Eye (tissue), 1 donor: ENCODE measurements around the gene DOC2A.
A peak's percentile ranks its signal among the peaks of the same experiment; 100 is the strongest.

Source experiments
- DNase-seq: peaks from one replicate; pipeline ENCODE4 v3.0.0-alpha.2; 2015

The DOC2A gene

GRCh38 chr16:29987371-29988085 is 23.3 kb downstream of the DOC2A start:
- DNase-seq: no peak

- DNase-seq: no peak
These were observed 23.9 kb downstream of the DOC2A start for GRCh38 chr16:29986931-29987330.

GRCh38 chr16:29986231-29986630 is 24.6 kb downstream of the DOC2A start:
- DNase-seq: no peak

DNA sequence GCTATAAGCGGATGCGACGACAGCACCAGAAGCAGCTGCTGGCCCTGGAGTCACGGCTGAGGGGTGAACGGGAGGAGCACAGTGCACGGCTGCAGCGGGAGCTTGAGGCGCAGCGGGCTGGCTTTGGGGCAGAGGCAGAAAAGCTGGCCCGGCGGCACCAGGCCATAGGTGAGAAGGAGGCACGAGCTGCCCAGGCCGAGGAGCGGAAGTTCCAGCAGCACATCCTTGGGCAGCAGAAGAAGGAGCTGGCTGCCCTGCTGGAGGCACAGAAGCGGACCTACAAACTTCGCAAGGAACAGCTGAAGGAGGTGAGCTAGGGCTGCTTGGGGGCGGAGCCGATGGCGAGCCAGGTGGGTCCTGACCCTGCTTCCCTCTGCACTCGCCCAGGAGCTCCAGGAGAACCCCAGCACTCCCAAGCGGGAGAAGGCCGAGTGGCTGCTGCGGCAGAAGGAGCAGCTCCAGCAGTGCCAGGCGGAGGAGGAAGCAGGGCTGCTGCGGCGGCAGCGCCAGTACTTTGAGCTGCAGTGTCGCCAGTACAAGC is 25.5 kb downstream of the DOC2A start:
- DNase-seq: no peak

DNA sequence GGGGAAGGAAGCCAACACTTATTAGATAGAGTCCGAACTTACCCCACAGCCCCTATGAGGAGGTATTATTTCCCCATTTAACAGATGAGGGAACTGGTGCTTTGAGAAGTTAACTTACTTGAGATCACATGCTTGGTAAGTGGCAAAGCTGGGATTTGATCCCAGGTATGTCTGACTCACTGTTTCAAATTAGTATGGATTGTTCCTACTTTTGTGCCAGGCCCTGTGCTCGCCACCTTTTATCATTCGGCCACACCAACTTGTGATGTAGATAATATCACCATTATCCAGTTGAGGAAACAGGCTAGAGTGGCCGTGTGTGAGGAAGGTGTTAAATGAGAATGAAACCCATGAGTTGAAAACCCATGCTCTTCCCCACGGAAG is 26.1 kb downstream of the DOC2A start:
- DNase-seq: no peak

DNA sequence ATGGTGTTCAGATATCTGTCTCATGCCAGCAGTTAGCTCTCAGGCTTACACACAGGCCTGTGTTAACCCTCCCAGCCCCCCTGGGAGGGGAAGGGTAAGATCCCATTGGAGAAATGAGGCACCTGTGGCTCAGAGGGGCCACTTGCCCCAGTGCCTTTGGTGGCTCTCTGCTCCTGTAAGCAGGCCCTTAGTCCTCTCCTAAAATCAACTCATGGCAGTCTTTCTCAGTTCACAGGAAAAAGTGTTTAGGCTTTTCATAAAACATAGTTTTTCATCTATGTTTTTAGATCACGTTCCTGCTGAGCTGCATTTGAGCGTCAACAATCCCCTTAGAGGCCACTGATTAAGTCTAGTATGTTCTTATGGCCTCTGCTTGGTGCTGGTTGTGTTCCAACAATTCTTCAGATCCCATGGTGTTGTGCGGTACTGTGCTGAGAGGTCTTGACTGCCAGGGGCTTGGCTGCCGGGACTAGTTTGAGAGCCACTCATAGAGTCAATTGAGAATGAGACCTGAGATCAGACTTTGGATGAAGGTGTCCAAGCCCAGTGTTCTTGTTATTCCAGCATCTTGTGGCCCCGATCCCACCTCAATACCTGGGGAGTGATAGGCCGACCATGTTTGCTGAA is 26.6 kb downstream of the DOC2A start:
- DNase-seq: no peak

- DNase-seq: no peak
These were observed 27.2 kb downstream of the DOC2A start for GRCh38 chr16:29983420-29984136.

DNA sequence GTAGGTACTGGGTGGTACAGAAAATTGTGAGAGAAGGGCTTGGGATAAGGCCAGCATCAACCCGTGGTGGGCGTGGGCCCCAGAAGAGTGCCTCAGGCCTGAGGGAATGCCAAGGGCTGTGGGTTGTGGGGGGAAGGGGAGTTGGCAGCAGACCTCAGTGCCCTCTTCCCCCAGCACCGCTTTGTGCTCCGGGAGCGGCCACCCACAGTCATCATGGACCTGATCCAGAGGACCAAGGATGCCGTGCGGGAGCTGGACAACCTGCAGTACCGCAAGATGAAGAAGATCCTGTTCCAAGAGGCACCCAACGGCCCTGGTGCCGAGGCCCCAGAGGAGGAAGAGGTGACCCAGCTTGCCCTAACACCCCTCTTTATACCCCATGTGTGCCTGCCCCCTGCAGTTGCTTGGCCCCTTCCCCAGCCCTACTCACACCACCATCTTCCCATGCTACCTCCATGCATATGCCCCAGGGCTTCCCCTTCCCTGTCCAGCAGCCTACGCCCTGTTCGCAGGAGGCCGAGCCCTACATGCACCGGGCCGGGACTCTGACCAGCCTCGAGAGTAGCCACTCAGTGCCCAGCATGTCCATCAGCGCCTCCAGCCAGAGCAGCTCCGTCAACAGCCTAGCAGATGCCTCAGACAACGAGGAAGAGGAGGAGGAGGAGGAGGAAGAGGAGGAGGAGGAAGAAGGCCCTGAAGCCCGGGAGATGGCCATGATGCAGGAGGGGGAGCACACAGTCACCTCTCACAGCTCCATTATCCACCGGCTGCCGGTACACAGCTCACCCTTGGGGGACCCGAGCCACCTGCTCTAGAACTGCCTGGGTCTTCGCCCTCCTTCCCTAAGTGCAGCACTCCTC is 28.0 kb downstream of the DOC2A start:
- DNase-seq: no peak

- DNase-seq: no peak
These were observed 32.1 kb downstream of the DOC2A start for GRCh38 chr16:29978564-29979270.

- DNase-seq: no peak
These were observed 32.7 kb downstream of the DOC2A start for GRCh38 chr16:29978081-29978480.

- no peak for DNase-seq
These were observed 33.6 kb downstream of the DOC2A start for GRCh38 chr16:29977063-29977825.

GRCh38 chr16:29975811-29976511 is 34.9 kb downstream of the DOC2A start:
- no peak for DNase-seq

DNA sequence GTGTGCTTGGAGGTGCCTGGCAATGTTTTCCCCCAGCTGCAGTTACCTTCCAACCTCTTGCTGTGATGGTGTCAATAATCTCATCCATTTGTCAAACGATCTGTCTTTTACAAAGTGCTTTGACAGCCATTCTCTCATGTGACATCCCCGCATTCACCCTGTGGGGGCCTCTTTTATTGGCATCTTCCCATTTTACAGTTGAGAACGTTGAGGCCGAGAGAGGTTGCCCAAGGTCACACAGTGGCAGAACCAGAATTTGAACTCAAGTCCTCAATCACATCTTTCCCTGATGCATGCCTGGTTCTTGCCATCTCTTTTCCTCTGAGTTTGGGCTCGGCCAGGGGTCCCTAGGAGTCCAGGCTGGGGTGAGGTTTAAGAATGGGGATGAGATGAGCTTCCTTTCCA is 35.7 kb downstream of the DOC2A start:
- DNase-seq: no peak

DNA sequence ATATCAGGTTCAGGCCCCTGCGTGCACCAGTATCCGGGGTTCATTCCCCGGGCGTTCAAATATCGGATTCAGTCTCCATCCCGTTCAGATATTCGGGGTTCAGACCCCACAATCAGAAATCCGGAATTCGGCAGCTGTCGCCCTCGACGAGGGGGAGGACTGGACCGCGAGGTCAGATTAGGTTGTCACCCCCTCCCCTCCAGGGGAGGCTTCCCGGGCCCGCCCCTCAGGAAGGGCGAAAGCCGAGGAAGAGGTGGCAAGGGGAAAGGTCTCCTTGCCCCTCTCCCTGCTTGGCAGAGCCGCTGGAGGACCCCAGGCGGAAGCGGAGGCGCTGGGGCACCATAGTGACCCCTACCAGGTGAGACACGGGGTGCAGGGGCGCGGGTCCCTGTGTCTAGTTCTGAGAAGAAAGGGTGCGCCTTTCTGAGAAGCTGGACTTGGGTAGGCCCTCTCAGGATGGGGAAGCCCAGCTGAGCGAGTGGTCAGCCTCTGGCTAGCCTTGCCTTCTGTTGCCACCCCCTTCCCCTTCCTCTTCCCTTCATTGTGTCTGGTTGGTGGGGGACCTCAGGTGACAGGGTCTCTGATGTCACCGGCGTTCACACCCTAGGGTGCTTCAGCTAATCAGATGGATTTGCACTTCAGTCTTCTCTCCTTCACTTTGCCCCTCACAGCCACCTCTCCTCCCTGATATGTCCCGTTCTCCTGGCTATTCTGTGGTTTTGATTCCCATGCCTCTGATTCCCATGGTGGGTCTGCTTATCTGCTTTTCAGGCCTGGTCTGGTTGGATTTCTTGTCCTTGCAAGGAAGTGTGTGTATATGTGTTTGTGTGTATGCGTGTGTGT is 36.3 kb downstream of the DOC2A start:
- peak; percentile 31 for DNase-seq

DNA sequence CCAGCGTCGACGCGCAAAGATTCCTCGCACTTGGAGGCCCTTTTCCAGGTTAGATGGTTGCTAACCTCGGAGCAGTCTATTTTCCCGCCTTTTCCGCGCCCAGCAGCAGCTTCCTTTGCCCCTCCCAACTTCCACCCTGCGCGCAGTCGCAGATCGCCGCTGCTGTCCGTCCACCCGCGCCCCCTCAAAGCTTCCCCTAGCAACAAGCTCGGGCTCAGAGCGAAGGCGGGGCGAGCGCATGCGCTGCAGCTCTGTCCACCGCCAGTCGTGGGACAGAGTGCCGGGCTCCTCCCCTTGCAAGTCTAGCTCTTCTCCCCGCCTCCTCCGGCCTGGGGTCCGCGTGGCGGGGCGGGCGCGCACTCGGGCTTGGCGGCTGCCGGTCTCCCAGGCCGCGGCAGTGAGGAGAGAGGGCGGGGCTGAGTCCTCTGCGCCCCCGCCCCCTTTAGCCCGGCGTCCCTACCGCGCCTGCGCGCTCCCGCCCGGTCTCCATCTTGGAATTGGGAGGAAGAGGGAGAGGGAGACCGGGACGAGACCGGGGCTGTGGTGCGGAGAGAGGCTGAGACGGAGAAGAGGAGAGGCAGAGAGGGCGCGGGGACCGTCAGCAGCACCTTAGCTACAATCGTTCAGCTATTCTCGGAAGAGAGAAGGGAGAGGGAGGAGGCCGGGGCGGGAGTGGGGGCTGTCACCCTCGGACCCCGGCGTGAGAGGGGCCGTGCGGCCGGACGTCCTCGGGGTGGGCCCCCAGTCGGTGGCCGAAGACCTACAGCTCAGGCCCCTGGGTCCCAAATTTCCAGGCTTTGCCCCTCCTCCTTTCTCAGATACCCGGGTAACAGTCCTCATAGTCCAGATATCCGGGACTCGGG is 37.2 kb downstream of the DOC2A start, which contains the start of gene TAOK2:
TSS of gene TAOK2 (plus strand) at position 485 of the 863 bp plus-strand sequence. CDS start 3,905 bp downstream, outside the sequence.
- DNase-seq: peak; percentile 100

DNA sequence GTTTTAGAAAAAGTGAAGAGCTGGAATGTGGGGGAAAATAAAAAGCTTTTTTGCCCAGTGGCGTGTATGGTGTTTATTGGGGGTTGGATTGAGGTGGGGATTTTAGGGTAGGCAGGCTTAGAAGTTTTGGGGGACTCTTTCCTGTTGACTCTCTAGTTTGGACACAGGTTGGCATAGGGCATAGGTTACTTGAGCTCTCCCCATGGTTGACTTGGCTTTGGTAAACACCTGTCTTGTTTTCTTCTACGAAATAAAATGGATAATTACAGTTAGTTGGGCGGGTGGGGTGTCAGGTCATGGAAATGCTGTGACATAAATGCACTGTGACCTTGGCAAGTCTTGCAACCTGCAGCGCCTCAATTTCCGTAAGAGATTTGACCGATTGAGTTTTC is 37.8 kb downstream of the DOC2A start:
- DNase-seq: no peak

- DNase-seq: no peak
These were observed 38.3 kb downstream of the DOC2A start for GRCh38 chr16:29972500-29972899.

DNA sequence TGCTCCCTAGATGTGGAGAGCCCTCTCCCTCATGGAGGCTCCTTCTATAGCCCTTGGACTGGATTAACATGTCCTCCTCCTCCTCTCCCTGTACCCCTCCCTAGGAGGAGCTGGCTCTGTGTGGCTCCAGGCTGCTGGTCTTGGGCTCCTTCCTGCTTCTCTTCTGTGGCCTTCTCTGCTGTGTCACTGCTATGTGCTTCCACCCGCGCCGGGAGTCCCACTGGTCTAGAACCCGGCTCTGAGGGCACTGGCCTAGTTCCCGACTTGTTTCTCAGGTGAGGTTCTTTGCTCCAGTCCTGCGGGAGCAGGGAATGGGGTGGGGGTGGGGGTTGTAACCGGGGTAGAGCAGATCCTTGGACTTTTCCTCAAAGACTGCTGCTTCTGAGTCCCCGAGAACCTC is 39.5 kb downstream of the DOC2A start:
- DNase-seq: no peak

GRCh38 chr16:29968205-29968604 is 42.6 kb downstream of the DOC2A start:
- no peak for DNase-seq
